Measurements from ENCODE around the gene RMRP.

RMRP gene

GRCh38 chr9:35705372-35705771 is 47.6 kb upstream of the RMRP start:
- no peak overlapping the region for H3K4me2 ChIP-seq (ENCODE audit: insufficient read depth, low read length)
- no peak for ATAC-seq (ENCODE audit: insufficient read depth, low read depth)
- H3K79me2 ChIP-seq (ENCODE audit: insufficient read depth, low read length), result no peaks in the 10 kb centered on the region
- no peak overlapping the region for H3K27ac ChIP-seq (ENCODE audit: low read length)
- peaks cover 86% of the 10 kb centered on the region for H3K36me3 ChIP-seq (ENCODE audit: insufficient read depth, low read length)
- H3K9ac ChIP-seq (ENCODE audit: low read depth, low read length), result no peak overlapping the region
- no peaks in the 10 kb centered on the region for H3K4me1 ChIP-seq (ENCODE audit: insufficient read depth, low read length)
- H2AFZ ChIP-seq (ENCODE audit: low read depth, low read length), result no peak overlapping the region
- H3K4me3 ChIP-seq (ENCODE audit: low read depth in 1 of 2, low read length in 2 of 2), result no peak overlapping the region
- TF ChIP-seq EZH2 (IDR thresholded peaks at IDR 0.05; ENCODE audit: borderline replicate concordance, low read depth, low read length, severe bottlenecking) (no peak), CTCF (IDR thresholded peaks at IDR 0.05; ENCODE audit: borderline replicate concordance, extremely low read depth, low read length, poor library complexity, severe bottlenecking) (no peak)
- no peak for DNase-seq
- H3K9me3 ChIP-seq (ENCODE audit: insufficient read depth, low read length, severe bottlenecking), result no peaks in the 10 kb centered on the region
- no peaks in the 10 kb centered on the region for H4K20me1 ChIP-seq (ENCODE audit: insufficient read depth, low read length)
- no peaks in the 10 kb centered on the region for H3K27me3 ChIP-seq (ENCODE audit: insufficient read depth, low read length, poor library complexity)

DNA sequence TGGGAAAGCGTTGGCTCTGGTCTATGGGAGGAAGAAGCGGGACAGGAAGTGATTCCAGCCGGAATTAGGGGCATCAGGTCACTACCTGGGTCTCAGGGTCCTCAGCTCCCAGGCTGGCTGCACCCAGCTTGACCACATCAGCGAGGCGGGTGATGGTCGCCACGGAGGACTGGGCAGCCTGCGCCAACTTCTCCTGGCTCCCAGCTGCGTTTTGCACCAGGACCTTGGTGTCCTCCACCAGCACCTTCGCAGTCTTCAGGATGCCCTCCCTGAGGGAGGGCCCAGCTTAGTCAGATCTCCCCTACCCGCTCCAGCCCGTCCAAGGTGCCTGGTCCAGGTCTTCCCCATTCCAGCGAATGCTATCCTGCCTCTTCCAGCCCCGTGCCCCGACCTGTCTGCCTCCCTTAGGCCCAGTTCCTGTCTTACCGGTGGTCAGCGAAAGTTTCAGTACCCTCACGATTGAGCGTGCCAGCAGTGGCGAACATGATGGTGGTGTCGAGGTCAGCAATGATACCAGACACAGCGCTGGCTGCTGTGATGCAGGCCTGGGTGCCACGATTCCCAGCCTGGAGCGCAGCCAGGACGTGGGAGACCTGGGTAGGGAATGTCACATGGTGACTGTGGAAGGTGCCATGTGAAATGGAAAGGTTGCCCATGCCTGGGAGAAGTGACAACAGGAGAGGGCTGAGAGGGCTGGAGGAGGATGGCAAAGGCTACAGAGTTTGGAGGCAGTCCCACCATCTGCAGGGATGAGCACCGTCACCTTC is 46.3 kb upstream of the RMRP start:
- peaks cover 96% of the 10 kb centered on the region for H3K36me3 ChIP-seq (ENCODE audit: insufficient read depth, low read length)
- no peak overlapping the region for H3K4me2 ChIP-seq (ENCODE audit: insufficient read depth, low read length)
- H3K9me3 ChIP-seq (ENCODE audit: insufficient read depth, low read length, severe bottlenecking), result no peaks in the 10 kb centered on the region
- TF ChIP-seq EZH2 (IDR thresholded peaks at IDR 0.05; ENCODE audit: borderline replicate concordance, low read depth, low read length, severe bottlenecking), result no peak
- TF ChIP-seq CTCF (IDR thresholded peaks at IDR 0.05; ENCODE audit: borderline replicate concordance, extremely low read depth, low read length, poor library complexity, severe bottlenecking), result no peak
- no peak for DNase-seq
- no peak overlapping the region for H3K27ac ChIP-seq (ENCODE audit: low read length)
- no peak overlapping the region for H3K4me3 ChIP-seq (ENCODE audit: low read depth in 1 of 2, low read length in 2 of 2)
- H4K20me1 ChIP-seq (ENCODE audit: insufficient read depth, low read length), result no peaks in the 10 kb centered on the region
- H3K27me3 ChIP-seq (ENCODE audit: insufficient read depth, low read length, poor library complexity), result no peaks in the 10 kb centered on the region
- no peaks in the 10 kb centered on the region for H3K4me1 ChIP-seq (ENCODE audit: insufficient read depth, low read length)
- no peak for ATAC-seq (ENCODE audit: insufficient read depth, low read depth)
- no peak overlapping the region for H2AFZ ChIP-seq (ENCODE audit: low read depth, low read length)
- no peaks in the 10 kb centered on the region for H3K79me2 ChIP-seq (ENCODE audit: insufficient read depth, low read length)
- no peak overlapping the region for H3K9ac ChIP-seq (ENCODE audit: low read depth, low read length)

GRCh38 chr9:35702696-35703095 is 44.9 kb upstream of the RMRP start:
- H3K9me3 ChIP-seq (ENCODE audit: insufficient read depth, low read length, severe bottlenecking), result no peaks in the 10 kb centered on the region
- DNase-seq (no peak), ATAC-seq (ENCODE audit: insufficient read depth, low read depth) (no peak)
- H3K4me1 ChIP-seq (ENCODE audit: insufficient read depth, low read length), result no peaks in the 10 kb centered on the region
- H3K36me3 ChIP-seq (ENCODE audit: insufficient read depth, low read length), result peaks cover 98% of the 10 kb centered on the region
- H3K27me3 ChIP-seq (ENCODE audit: insufficient read depth, low read length, poor library complexity), result no peaks in the 10 kb centered on the region
- H4K20me1 ChIP-seq (ENCODE audit: insufficient read depth, low read length), result no peaks in the 10 kb centered on the region
- H3K4me2 ChIP-seq (ENCODE audit: insufficient read depth, low read length), result no peak overlapping the region
- no peak overlapping the region for H2AFZ ChIP-seq (ENCODE audit: low read depth, low read length)
- no peak overlapping the region for H3K9ac ChIP-seq (ENCODE audit: low read depth, low read length)
- H3K27ac ChIP-seq (ENCODE audit: low read length), result no peak overlapping the region
- no peaks in the 10 kb centered on the region for H3K79me2 ChIP-seq (ENCODE audit: insufficient read depth, low read length)
- TF ChIP-seq CTCF (IDR thresholded peaks at IDR 0.05; ENCODE audit: borderline replicate concordance, extremely low read depth, low read length, poor library complexity, severe bottlenecking) (no peak), EZH2 (IDR thresholded peaks at IDR 0.05; ENCODE audit: borderline replicate concordance, low read depth, low read length, severe bottlenecking) (no peak)
- no peak overlapping the region for H3K4me3 ChIP-seq (ENCODE audit: low read depth in 1 of 2, low read length in 2 of 2)

Data from DND-41 (cell line).